ENCODE measurements around the gene TANC1. TPM values are rescaled to one million over a fixed set of nuclear protein-coding genes. Genes with fewer than 3 reads are reported as not detected.
A peak's percentile ranks its signal among the peaks of the same experiment; 100 is the strongest.

TANC1 gene
- total RNA-seq, 4 donors from 2014 or later: 34.5 to 125 (median 47.0) TPM

DNA sequence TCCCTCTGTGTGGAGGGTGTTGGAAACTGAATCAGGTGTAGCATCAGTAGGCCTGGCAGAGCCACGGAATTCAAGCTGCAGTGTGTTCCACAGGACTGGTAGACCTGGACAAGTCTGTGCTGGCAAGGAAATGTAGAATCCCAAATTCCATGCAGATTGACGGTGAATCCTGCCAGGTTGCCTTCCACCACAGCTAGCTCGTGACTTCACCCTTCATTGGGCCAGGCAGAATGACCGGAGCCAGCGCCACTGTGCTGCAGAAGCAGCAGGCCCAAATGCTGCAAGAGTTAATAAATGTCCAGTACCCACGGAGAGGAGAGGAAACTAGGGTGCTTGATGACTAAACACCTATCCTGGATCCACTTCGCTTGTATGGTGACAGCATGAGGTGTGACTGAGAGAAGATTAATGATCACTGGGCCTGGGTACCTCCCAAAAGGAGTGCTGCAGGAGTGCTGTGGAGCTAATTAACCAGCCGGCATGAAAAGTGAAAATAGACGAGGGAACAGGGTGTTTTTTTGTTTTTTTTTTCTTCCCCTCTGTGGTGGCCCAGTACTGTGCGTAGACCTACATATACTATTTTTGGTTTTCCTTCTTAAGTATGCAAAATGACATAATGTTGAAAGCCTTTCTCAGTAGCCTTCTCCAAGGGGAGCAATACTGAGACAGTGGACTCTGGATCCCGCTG, 122.2 kb downstream of the TANC1 start:
- TF ChIP-seq EP300 (IDR thresholded peaks at IDR 0.05; ENCODE audit: low read depth) (no peak), POLR2AphosphoS5 (IDR thresholded peaks at IDR 0.05) (no peak), POLR2A (IDR thresholded peaks at IDR 0.05) (no peak)
- TF ChIP-seq, protein P1, sequence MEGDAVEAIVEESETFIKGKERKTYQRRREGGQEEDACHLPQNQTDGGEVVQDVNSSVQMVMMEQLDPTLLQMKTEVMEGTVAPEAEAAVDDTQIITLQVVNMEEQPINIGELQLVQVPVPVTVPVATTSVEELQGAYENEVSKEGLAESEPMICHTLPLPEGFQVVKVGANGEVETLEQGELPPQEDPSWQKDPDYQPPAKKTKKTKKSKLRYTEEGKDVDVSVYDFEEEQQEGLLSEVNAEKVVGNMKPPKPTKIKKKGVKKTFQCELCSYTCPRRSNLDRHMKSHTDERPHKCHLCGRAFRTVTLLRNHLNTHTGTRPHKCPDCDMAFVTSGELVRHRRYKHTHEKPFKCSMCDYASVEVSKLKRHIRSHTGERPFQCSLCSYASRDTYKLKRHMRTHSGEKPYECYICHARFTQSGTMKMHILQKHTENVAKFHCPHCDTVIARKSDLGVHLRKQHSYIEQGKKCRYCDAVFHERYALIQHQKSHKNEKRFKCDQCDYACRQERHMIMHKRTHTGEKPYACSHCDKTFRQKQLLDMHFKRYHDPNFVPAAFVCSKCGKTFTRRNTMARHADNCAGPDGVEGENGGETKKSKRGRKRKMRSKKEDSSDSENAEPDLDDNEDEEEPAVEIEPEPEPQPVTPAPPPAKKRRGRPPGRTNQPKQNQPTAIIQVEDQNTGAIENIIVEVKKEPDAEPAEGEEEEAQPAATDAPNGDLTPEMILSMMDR (IDR thresholded peaks at IDR 0.05): no peak
- H3K36me3 ChIP-seq: no peaks in the 10 kb centered on the region
- peaks cover 43 to 76% (median 59%) of the 10 kb centered on the region in 4 donors for H3K4me1 ChIP-seq
- H3K4me3 ChIP-seq: no peak overlapping the region
- H3K27me3 ChIP-seq: no peaks in the 10 kb centered on the region
- WGBS, 2 donors (ENCODE audit: low coverage in 1 of 2): 36 to 68% methylated on average over 3 to 11 of the region's 11 CpGs
- H3K27ac ChIP-seq: peak overlapping the region; percentile 79 to 90 (median 84)
- no peak for DNase-seq
- intact Hi-C loops (cut with DNase I; ENCODE audit: low total_unique reads) (no loop called here), in situ Hi-C loops (cut with MboI; ENCODE audit: low pct_ligation_motif_present in 1 of 4, low pct_unique_long_range_greater_than_20kb in 1 of 4, low sequenced_read_pairs in 3 of 4) (no loop called here)
- peaks cover 0 to under 1% of the 10 kb centered on the region in 2 donors for H3K9me3 ChIP-seq

DNA sequence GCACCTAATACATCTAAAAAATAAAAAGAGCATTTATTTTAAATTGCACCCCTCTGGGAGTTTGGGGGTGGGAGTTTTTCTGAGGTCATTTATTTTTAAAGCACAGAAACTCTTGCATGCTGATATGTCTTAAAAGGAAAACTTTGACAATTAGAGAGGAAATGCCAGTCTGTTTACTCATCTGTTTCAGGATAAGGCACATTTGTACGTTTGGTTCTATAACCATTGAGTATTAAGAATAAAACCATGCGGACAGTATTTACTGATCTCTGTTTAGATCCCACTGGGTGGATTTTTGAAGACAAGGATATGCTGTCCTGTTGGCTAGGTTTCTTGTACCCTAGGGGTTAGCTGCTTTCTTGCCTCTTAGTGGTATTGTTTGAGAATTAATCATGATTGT, 122.9 kb downstream of the TANC1 start:
- TF ChIP-seq POLR2A (IDR thresholded peaks at IDR 0.05) (no peak), POLR2AphosphoS5 (IDR thresholded peaks at IDR 0.05) (no peak), EP300 (IDR thresholded peaks at IDR 0.05; ENCODE audit: low read depth) (no peak)
- intact Hi-C loops (cut with DNase I; ENCODE audit: low total_unique reads) (no loop called here), in situ Hi-C loops (cut with MboI; ENCODE audit: low pct_ligation_motif_present in 1 of 4, low pct_unique_long_range_greater_than_20kb in 1 of 4, low sequenced_read_pairs in 3 of 4) (no loop called here)
- Histone ChIP-seq H3K4me3 (no peak overlapping the region), H3K27ac (peak overlapping the region; percentile 79 to 90 (median 84)), H3K36me3 (no peaks in the 10 kb centered on the region), H3K27me3 (no peaks in the 10 kb centered on the region), H3K9me3 (peaks cover 0 to 4% of the 10 kb centered on the region in 2 donors), H3K4me1 (peaks cover 40 to 73% (median 59%) of the 10 kb centered on the region in 4 donors)
- 25 to 28% methylated on average over 2 of the region's 2 CpGs for WGBS, 2 donors (ENCODE audit: low coverage in 1 of 2)
- no peak for DNase-seq

DNA sequence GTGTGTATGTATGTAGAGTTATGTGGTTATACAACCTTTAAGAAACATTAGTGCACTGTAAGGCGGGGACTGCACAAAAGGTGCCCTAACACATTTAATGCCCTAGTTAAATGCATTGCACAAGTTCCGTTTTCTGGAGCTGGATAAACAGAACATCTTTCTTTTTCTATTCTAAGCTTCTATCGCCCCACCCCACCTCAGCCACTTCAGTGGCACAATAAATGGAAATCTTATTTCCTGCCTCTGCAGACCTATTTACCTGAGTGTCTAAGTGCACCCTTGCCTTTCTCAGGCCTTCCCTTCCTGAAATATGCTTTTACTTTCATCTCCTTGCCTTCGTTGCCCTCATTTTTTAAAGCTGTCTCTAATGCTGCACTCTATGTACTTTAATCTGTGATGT, 123.5 kb downstream of the TANC1 start:
- H3K4me3 ChIP-seq: no peak overlapping the region
- intact Hi-C loops (cut with DNase I; ENCODE audit: low total_unique reads): no loop called here
- 10 to 15% methylated on average over 4 of the region's 4 CpGs for WGBS, 2 donors (ENCODE audit: low coverage in 1 of 2)

DNA sequence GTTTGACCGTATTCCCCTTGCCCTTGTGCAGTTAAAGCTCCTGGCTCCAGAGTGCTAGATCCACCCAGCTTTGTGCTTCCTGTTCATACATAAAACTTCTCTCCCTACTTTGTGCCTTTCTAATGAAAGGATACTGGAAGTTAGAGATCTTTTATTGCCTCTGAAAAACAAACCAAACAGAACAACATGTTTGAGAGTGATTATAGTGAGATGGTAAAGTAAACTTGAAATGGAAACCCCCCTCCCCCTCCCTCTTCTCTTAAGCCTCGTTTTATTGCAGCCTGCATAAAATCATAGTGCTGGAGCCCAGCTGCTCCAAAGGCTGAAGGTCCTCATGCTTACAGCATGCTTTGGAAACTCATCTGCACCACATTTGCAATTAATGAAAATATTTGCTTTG, 125.1 kb downstream of the TANC1 start:
- in situ Hi-C loops (cut with MboI; ENCODE audit: low pct_ligation_motif_present in 1 of 4, low pct_unique_long_range_greater_than_20kb in 1 of 4, low sequenced_read_pairs in 3 of 4): no loop called here
- peaks cover 39 to 68% (median 64%) of the 10 kb centered on the region in 4 donors for H3K4me1 ChIP-seq
- H3K36me3 ChIP-seq: no peaks in the 10 kb centered on the region
- intact Hi-C loops (cut with DNase I; ENCODE audit: low total_unique reads): no loop called here
- H3K4me3 ChIP-seq: no peak overlapping the region
- peak overlapping the region; percentile 79 to 90 (median 84) for H3K27ac ChIP-seq
- WGBS, 2 donors (ENCODE audit: low coverage in 1 of 2): 7 to 14% methylated on average over 2 of the region's 2 CpGs
- H3K27me3 ChIP-seq: no peaks in the 10 kb centered on the region
- peak; percentile 29 for DNase-seq
- peaks cover 0 to 4% of the 10 kb centered on the region in 2 donors for H3K9me3 ChIP-seq
- TF ChIP-seq POLR2AphosphoS5 (IDR thresholded peaks at IDR 0.05) (peak in 2 of 3 donors; percentile 24), EP300 (IDR thresholded peaks at IDR 0.05; ENCODE audit: low read depth) (no peak), POLR2A (IDR thresholded peaks at IDR 0.05) (peak; percentile 15)
- TF ChIP-seq, protein P1 (IDR thresholded peaks at IDR 0.05): no peak

More for the DNA sequence above, 123.5 kb downstream of the TANC1 start:
- Histone ChIP-seq H3K9me3 (peaks cover 0 to 4% of the 10 kb centered on the region in 2 donors), H3K27me3 (no peaks in the 10 kb centered on the region), H3K36me3 (no peaks in the 10 kb centered on the region), H3K4me1 (peaks cover 39 to 68% (median 59%) of the 10 kb centered on the region in 4 donors), H3K27ac (peak overlapping the region; percentile 79 to 90 (median 84))
- in situ Hi-C loops (cut with MboI; ENCODE audit: low pct_ligation_motif_present in 1 of 4, low pct_unique_long_range_greater_than_20kb in 1 of 4, low sequenced_read_pairs in 3 of 4): no loop called here
- DNase-seq: peak; percentile 45
- TF ChIP-seq EP300 (IDR thresholded peaks at IDR 0.05; ENCODE audit: low read depth) (no peak), POLR2AphosphoS5 (IDR thresholded peaks at IDR 0.05) (peak in 1 of 3 donors; percentile 28), POLR2A (IDR thresholded peaks at IDR 0.05) (no peak)
- TF ChIP-seq, protein P1 (IDR thresholded peaks at IDR 0.05): no peak

Data from transverse colon (tissue), 4 donors.